GM21619 (cell line): ENCODE data around the gene CDC45.
"Not testable (repeated sequence)": the region's sequence is repeated elsewhere in the genome, so short reads cannot be mapped to it uniquely, and the experiment has no call there.

Source experiments
- ATAC-seq: cut with Tn5 transposase; IDR thresholded peaks from one replicate; pipeline ENCODE4 v1.9.1; 2021; ENCODE audit not compliant: unreplicated experiment

The CDC45 gene

DNA sequence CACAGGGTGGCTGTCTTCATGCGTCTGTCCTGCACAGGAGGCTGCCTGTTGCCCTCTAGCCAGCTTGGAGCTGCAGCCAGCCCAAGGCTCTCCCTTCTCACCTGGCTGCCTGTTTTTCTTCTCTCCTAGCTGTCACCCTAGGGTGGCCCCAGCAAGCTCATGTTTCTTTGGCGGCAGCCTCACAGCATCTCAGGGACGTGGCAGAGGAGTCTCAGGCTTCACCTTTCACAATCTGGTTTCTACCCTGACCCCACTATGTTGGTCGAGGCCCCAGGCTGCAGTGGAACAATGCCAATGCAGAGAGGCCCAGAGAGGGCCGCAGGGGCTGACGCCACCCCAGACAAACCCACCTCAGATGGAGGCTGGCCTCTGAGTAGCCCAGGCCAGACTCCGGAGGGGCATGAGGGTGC, 47.0 kb downstream of the CDC45 start:
- ATAC-seq, result no peak

DNA sequence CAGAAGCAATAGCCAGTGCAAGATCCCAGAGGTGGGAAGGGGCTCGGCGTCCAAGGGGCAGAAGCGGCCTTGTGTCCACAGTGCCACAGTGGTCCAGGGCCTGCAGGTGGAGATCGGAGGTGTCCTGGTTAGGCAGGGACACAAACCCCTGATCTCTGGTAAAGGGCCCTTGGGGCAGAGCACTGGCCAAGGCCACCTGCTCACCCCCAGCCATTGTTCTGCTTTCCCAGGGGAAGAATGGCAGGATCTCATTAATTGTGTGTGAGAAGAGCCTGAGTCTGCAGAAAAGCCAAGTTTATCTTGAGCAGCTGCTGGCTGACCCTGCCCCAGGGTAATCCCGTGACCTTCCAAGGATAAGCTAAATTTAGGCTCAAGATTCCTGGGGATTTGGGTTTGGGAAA, 47.6 kb downstream of the CDC45 start:
- no peak for ATAC-seq

DNA sequence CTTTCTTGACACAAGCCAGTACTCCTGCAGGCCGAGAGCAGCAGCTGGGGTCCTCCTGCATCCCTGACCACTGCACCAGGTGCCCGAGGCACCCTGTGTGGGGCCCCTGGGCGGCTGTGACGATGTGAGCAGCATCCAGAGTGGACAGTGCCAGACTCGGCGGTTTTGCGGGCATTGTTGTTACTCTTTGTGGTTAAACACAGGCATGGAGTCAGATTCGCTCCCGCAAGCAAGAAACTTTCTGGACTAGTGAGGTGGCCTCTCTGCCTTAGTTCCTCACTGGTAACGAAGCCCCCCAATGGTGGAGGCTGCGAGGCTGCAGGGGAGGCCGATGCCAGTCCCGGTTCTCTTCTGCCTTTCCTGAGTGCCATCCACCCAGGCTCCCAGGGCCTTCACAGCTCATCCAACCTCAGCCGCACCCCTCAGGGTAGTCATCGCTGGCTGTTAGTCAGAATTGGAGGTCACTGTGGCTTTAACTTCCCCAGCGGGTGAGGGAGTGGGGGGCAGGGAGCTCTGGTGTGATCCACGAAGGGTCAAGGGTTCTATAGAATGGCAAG, 48.2 kb downstream of the CDC45 start:
- ATAC-seq, result no peak

DNA sequence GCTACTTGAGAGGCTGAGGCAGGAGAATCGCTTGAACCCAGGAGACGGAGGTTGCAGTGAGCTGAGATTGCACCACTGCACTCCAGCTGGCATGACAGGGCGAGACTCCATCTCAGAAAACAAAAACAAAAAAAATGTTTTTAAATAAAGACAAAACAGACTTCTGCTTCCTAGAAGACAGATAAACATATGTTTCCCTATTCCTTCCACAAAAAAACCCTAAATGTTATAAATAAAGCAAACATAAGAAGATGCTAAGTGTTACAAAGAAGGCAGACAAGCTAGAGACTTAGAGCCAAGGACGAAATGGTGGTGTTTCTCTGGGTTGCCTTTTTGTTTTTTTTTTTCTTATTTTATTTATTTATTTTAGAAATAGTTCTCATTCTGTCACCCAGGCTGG, 50.1 kb downstream of the CDC45 start:
- no peak for ATAC-seq

DNA sequence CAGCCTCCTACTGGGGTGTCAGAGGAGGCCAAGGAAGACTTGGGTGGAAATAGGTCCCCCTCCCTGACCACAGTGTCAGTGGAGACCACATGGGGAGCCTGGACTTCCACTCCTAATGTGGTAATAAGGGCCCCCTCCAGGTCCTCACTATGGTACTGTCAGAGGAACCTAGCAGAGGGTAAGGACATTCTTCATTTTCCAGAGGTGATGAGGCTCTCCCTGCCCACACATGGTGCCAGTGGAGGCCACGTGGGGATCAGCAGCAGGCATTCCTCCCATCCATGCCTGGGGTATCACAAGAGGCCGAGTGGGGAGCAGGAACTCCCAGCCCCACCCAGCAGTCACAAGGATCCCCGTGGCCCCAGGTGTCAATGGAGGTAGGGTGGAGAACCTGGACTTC, 51.0 kb downstream of the CDC45 start:
- ATAC-seq, result no peak

DNA sequence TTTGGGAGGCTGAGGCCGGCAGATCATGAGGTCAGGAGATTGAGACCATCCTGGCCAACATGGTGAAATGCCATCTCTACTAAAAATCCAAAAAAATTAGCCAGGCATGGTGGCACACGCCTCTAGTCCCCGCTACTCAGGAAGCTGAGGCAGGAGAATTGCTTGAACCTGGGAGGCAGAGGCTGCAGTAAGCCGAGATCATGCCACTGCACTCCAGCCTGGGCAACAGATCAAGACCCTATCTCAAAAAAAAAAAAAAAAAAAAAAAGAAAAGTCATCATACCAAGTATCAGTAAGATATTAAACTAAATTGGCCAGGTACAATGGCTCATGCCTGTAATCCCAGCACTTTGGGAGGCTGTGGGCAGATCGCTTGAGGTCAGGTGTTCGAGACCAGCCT, 51.6 kb downstream of the CDC45 start:
- ATAC-seq, result not testable (repeated sequence)

DNA sequence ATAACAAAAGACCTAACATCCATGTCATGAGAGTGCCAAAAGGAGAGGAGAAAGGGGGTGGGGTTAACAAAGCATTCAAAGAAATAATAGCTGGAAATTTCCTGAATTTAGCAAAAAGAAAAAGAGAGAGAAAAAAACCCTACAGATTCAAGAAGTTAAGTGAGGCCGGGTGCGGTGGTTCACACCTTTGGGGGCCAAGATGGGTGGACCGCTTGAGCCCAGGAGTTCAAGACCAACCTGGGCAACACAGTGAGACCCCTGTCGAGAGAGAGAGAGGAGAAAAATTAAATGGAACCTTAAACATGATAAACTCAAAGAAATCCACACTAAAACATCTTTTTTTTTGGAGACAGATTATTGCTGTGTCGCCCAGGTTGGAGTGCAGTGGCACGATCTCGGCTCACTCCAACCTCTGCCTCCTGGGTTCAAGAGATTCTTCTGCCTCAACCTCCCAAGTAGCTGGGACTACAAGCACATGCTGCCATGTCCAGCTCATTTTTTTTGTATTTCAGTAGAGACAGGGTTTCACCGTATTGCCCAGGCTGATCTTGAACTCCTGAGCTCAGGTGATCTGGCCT, 53.4 kb downstream of the CDC45 start:
- no peak for ATAC-seq

DNA sequence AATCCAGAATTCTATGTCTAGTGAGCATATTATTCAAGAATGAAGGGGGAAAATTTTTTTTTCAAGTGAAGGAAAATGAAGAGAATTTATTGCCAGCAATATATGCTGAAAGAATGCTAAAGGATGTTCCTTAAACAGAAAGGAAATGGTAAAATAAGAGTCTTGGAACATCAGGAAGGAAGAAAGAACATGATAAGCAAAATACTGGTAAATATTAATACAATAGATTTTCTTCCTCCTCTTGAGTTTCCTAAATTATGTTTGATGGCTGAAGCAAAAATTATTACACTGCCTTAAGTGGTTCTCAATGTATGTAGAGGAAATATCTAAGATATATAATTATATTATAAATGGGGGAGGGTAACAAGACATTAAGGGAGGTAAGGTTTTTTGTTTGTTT, 54.1 kb downstream of the CDC45 start:
- no peak for ATAC-seq

DNA sequence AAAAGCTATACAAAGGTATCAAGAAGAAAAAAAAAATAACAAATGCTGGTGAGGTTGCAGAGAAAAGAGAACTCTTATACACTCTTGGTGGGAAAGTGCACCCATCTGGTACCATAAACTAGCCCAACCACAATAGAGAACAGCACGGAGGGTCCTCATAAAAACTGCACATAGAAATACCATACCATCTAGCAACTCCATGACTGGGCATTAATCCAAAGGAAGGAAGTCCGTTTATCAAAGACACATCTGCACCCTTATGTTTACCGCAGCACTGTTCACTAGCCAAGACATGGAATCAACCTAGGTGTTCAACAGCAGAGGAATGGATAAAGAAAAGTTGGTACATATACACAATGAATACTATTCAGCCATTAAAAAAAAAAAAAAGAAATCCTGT, 55.3 kb downstream of the CDC45 start:
- ATAC-seq, result no peak

DNA sequence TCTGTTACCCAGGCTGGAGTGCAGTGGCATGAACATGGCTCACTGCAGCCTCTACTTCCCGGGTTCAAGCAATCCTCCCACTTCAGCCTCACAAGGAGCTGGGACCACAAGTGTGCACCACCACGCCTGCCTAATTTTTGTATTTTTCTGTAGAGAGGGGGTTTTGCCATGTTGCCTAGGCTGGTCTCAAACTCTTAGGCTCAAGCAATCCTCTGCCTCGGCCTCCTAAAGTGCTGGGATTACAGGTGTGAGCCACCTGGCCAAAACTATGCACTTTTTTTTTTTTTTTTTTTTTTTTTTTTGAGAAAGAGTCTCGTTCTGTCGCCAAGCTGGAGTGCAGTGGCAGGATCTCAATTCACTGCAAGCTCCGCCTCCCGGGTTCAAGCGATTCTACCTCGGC, 56.8 kb downstream of the CDC45 start:
- no peak for ATAC-seq

DNA sequence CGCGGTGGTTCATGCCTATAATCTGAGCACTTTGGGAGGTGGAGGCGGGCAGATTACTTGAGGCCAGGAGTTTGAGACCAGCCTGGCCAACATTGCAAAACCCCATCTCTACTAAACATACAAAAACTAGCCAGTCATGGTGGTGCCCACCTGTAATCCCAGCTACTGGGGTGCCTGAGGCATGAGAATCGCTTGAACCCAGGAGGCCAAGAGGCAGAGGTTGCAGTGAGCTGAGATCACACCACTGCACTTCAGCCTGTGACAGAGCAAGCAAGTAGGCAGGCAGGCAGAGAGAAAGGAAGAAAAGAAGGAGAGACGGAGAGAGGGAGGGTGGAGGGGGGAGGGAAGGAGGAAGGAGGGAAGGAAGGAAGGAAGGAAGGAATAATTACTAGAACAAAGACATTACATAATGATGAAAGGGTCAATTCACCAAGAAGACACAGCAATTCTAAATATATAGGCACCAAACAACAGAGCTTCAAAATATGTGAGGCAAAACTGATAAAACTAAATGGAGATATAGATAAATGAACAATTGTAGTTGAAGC, 58.3 kb downstream of the CDC45 start:
- ATAC-seq, result no peak

DNA sequence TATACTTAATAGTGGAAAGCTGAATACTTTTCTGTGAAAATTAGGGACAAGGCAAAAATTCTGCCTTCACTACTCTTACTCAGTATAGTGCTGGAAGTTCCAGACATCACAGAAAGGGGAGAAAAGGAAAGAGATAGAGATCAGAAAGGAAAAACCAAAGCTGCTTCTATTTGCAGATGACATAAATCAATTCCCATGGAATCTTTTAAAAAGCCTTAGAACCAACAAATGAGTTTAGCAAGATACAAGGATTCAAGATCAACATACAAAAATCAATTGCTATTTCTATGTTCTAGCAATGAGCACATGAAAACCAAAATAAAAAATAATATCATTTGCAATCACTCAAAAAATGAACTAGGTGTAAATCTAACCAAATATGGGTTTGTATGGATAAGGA, 60.7 kb downstream of the CDC45 start:
- ATAC-seq, result no peak

DNA sequence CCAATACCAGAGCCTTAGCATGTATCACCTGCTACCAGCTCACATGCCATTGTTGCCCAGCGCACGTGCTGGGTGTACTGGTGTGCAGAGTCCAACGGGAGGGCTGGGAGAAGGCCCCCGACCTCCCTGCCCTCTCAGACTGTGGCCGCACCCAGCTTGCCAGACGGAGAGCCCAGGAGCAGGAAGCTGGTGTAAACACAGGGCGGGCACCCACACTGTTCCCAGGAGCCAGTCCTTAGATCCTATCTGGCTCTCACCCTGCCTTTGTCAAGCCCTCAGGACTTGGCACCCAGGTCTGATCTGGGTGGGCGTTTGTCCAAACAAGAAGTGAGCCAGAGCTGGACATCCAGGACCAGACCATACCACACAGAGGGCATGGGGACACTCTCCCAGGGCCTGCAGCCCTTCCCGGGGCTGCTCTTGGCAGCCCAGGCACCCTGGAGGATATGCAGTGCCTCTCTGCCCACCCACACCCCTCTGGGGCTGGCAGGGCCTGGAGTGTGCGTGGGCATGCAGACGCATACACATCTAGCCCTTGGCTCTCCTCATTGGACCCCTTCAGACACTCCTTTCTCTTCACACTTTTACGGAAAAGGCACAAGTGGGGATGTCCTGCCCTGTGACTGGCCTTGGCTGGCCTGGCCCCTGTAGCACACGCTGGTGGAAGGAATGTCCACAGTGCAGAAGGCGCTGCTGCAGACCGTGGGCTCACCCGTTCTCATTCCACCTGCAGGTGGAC, 64.4 kb downstream of the CDC45 start:
- ATAC-seq, result no peak

DNA sequence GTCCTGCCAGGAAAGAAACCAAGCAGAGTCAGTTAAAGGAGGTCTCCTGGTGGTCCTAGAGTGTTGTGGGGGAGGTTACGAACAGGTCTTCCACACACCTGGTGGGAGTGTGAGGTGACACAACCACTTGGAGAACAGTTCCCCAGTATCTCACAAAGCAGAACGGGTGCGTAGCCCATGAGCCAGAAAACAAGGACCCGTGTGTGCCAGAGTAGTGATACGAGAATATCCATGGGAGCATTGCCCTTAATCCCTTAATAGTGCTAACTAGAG, 66.2 kb downstream of the CDC45 start:
- ATAC-seq, result no peak

DNA sequence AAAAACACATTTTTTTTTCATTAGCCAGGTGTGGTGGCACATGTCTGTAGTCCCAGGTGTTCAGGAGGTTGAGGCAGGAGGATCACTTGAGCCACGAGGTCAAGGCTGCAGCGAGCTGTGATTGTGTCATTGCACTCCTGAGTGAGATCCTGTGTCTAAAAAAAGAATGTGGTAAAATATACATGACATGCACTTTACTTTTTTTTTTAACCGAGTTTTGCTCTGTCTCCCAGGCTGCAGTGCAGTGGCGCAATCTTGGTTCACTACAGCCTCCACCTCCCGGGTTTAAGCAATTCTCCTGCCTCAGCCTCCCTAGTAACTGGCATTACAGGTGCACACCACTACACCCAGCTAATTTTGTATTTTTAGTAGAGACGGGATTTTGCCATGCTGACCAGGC, 67.0 kb downstream of the CDC45 start:
- no peak for ATAC-seq

DNA sequence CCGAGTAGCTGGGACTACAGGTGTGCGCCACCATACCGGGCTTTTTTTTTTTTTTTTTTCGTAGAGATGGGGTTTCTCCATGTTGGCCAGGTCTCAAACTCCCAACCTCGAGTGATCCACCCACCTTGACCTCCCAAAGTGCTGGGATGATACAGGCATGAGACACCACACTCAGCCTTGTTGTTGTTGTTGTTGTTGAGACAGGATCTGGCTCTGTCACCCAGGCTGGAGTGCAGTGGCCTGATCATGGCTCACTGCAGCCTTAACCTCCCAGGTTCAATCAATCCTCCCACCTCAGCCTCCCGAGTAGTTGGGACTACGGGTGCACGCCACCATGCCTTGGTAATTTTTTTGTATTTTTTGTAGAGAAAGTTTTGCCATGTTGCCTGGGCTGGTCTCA, 67.9 kb downstream of the CDC45 start:
- no peak for ATAC-seq

DNA sequence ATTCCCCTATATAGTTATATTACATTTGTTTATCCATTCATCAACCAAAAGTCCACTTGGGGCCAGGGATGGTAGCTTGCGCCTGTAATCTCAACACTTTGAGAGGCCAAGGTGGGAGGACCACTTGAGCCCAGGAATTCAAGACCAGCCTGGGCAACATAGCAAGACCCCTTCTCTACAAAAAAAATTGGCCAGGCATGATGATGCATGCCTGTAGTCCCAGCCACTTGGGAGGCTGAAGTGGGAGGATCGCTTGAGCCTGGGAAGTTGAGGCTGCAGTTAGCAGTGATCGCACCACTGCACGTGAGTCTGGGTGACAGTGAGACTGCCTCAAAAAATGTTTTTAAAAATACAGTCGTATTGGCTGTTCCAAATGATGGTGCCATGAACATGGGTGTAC, 68.7 kb downstream of the CDC45 start:
- not testable (repeated sequence) for ATAC-seq

DNA sequence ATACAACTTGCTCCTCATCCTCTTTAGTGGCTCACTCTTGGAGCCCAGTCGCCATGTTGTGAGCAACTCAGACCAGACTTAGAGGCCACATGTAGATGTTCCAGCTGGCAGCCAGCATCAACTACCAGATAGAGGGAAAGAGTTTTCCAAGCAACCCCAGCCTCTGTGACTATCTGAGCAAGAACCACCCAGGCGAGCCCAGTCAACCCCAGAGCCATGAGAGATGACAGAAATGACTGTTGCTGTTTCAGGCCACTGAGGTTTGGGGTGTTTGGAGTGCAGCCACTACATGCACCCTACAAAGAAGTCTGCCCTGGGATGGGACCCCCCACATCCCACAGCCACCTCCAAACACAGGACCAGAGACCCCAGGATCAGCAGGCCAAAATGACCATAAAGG, 69.2 kb downstream of the CDC45 start:
- ATAC-seq, result no peak

DNA sequence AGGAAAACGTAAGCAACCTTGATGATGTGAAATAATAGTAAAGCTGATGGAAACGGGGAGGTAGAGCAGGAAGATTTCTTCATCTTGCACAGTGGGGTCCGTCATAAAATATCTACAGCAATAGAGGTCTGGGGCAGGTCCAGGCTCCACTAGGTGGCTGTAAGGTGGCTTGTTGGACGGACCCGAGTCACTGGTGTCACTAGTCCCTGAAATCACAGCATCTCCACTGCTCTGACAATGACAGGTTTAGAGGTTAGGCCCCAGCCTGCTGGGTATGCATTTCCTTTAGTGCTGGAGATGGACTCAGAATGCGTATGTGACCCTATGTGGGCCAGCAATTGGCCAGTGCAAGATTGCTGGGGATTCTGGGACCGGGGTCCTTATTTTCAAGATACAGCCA, 69.7 kb downstream of the CDC45 start:
- no peak for ATAC-seq

DNA sequence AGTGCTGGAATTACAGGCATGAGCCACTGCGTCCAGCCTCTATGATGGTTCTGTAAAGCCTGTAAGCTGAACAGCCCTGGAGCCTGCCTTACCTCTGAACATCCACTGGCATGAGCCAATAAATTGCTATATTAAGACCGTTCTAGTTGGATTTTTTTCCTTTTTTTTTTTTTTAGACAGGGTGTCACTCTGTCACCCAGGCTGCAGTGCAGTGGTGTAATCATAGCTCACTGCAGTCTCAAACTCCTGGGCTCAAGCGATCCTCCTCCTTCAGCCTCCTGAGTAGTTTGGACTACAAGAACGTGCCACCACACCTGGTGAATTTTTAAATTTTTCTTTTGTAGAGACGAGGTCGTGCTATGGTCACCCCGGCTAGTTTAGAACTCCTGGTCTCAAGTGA, 70.7 kb downstream of the CDC45 start:
- ATAC-seq, result no peak

DNA sequence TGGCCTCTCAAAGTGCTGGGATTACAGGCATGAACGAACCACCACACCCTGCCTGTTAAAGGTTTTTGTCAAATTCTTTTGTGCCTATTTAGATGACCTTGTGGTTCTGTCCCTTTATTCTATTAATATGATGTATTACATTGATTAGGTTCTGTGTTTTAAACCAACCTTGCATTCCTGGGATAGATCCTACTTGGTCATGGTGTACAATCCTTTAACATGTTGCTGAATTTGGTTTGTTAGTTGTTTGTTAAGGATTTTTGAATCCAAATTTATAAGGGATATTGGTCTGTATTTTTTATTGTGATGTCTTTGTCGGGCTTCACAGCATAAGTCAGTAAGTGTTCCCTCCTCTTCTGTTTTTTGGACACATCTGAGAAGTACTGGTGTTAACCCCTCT, 73.5 kb downstream of the CDC45 start:
- ATAC-seq, result no peak

DNA sequence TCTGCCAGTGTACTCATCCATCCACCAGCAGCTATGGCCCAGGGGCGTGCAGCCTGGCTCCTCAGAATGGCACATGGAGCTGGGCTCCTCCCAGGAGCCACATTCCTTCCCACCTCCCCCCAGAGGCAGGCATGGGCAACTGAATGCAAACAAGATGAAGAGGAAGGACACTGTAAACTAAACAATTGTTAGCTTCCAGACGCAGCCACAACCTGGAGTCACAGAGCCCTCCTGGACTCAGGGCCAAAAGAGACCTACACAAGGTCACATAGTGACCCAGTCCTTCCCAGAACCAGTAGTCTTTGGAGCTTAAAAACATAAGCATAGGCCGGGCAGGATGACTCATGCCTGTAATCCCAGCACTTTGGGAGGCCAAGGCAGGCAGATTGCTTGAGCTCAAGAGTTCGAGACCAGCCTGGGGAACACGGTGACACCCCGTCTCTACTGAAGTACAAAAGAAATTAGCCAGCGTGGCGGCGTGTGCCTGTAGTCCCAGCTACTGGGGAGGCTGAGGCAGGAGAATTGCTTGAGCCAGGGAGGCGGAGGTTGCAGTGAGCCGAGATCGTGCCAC, 75.2 kb downstream of the CDC45 start:
- ATAC-seq, result no peak
